Activated naive CD4-positive, alpha-beta T cell treated with anti-CD3 and anti-CD28 coated beads, Interleukin-2, amount 10 ng/mL, durations not matched to agents 7 days and 5 days (primary cell): ENCODE data around the gene ZNF430.

Experiments used
- CTCF ChIA-PET: fragments of 350-600 bp; sonication (Branson Sonifier 250); formaldehyde crosslinking; loops from one replicate; lab custom pipeline; 2021; ENCODE audit warnings: antibody characterized with exemption; lab: Charles Lee
- DNase-seq: peaks from one replicate; pipeline ENCODE4 v3.0.0-alpha.2; 2020
- H3K27ac Mint-ChIP-seq: one replicate; pipeline ENCODE4 v1.8.0; 2021; ENCODE audit warnings: mild to moderate bottlenecking, moderate library complexity, mixed read lengths
- H3K27me3 Mint-ChIP-seq: one replicate; pipeline ENCODE4 v1.8.0; 2021; ENCODE audit warnings: mild to moderate bottlenecking, mixed read lengths
- H3K36me3 Mint-ChIP-seq: one replicate; pipeline ENCODE4 v1.8.0; 2021; ENCODE audit warnings: mixed read lengths
- H3K4me1 Mint-ChIP-seq: one replicate; pipeline ENCODE4 v1.8.0; 2021; ENCODE audit warnings: mixed read lengths
- H3K4me3 Mint-ChIP-seq: one replicate; pipeline ENCODE4 v1.8.0; 2021; ENCODE audit warnings: mild to moderate bottlenecking, moderate library complexity, mixed read lengths
- H3K9me3 Mint-ChIP-seq: one replicate; pipeline ENCODE4 v1.8.0; 2021; ENCODE audit warnings: mixed read lengths

ZNF430 gene

GRCh38 chr19:21087871-21088270, 67.4 kb downstream of the ZNF430 start:
- Mint-ChIP-seq H3K27ac (no peak overlapping the region), H3K9me3 (no peaks in the 10 kb centered on the region), H3K36me3 (peaks cover 72% of the 10 kb centered on the region), H3K4me1 (peaks cover 16% of the 10 kb centered on the region), H3K27me3 (no peaks in the 10 kb centered on the region), H3K4me3 (no peak overlapping the region)
- CTCF ChIA-PET: no interaction called here
- DNase-seq: no peak

- CTCF ChIA-PET: no interaction called here
- no peak for DNase-seq
- H3K9me3 Mint-ChIP-seq: peaks cover 8% of the 10 kb centered on the region
- H3K27ac Mint-ChIP-seq: no peak overlapping the region
- H3K36me3 Mint-ChIP-seq: peaks cover 58% of the 10 kb centered on the region
- H3K4me3 Mint-ChIP-seq: no peak overlapping the region
- no peaks in the 10 kb centered on the region for H3K27me3 Mint-ChIP-seq
- H3K4me1 Mint-ChIP-seq: no peaks in the 10 kb centered on the region
Measured at GRCh38 chr19:21092109-21092508, 71.7 kb downstream of the ZNF430 start.

- Mint-ChIP-seq H3K4me3 (no peak overlapping the region), H3K4me1 (no peaks in the 10 kb centered on the region), H3K27me3 (no peaks in the 10 kb centered on the region), H3K9me3 (peaks cover 8% of the 10 kb centered on the region), H3K27ac (no peak overlapping the region), H3K36me3 (peaks cover 64% of the 10 kb centered on the region)
- CTCF ChIA-PET: no interaction called here
- no peak for DNase-seq
Measured at GRCh38 chr19:21094347-21095025, 74.0 kb downstream of the ZNF430 start.

GRCh38 chr19:21098291-21098690, 77.8 kb downstream of the ZNF430 start:
- no peak for DNase-seq
- Mint-ChIP-seq H3K4me1 (no peaks in the 10 kb centered on the region), H3K27me3 (no peaks in the 10 kb centered on the region), H3K27ac (no peak overlapping the region), H3K9me3 (peaks cover 8% of the 10 kb centered on the region), H3K36me3 (peaks cover 67% of the 10 kb centered on the region), H3K4me3 (no peak overlapping the region)
- CTCF ChIA-PET: no interaction called here

- no peaks in the 10 kb centered on the region for H3K27me3 Mint-ChIP-seq
- no peak for DNase-seq
- H3K27ac Mint-ChIP-seq: no peak overlapping the region
- peaks cover 2% of the 10 kb centered on the region for H3K9me3 Mint-ChIP-seq
- no peak overlapping the region for H3K4me3 Mint-ChIP-seq
- peaks cover 69% of the 10 kb centered on the region for H3K36me3 Mint-ChIP-seq
- CTCF ChIA-PET: no interaction called here
- no peaks in the 10 kb centered on the region for H3K4me1 Mint-ChIP-seq
Measured at GRCh38 chr19:21101521-21102242, 81.2 kb downstream of the ZNF430 start.

GRCh38 chr19:21109116-21109515, 88.7 kb downstream of the ZNF430 start:
- CTCF ChIA-PET: no interaction called here
- no peak for DNase-seq
- Mint-ChIP-seq H3K27ac (no peak overlapping the region), H3K36me3 (peaks cover 79% of the 10 kb centered on the region), H3K9me3 (peaks cover 35% of the 10 kb centered on the region), H3K4me1 (no peaks in the 10 kb centered on the region), H3K4me3 (no peak overlapping the region), H3K27me3 (no peaks in the 10 kb centered on the region)
